Activated CD4-positive, alpha-beta T cell treated with anti-CD3 and anti-CD28 coated beads for 48 hours (primary cell): ENCODE results near the gene IL23R.

ENCODE experiments used
- DNase-seq: peaks from one replicate; pipeline ENCODE4 v3.0.0-alpha.2; 2020

The IL23R gene

DNA sequence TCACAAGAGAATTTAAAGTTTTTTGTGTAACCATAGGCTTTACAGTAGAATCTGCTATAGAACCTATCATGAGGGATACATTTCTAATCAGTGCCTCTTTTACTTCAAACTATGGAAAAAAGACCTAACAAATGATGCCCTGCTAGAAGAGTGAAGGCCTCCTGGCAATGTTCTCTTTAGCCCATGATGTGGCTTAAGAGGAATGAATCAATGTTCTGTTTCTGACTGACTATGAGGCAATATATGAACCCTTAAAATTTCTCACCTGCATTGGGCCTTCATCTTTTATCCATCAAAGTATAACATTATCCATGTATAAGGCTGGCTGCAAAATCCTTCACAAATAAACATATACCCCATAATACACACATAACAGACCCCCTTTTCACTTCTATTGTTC, 75.8 kb downstream of the IL23R start:
- no peak for DNase-seq

DNA sequence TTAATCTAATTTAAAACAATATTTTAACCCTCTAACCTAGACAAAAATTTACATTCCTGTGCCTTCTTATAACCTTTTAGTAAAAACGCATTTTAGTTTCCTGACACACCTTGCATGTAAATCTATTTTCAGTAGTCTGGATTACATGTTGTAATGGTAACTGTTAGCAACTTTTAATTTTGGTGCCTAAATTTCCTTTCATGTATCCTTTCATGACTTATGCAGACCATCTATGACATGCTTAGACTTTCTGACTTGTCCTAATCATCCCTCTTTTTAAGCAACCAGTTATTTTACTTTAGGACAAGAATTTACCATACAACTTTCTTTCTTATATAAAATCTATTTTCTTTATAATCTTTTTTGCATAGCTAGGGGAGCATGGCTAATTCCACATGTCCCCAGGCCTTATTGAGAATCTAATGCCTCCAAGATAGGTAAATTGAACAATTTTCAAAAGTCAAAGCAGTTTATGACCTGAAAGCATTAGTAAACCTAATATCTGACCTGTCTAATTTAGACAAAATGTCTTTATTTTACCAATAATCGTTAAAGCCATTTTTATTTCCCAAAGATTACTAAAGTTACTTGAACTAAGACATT, 83.9 kb downstream of the IL23R start:
- DNase-seq, result no peak

DNA sequence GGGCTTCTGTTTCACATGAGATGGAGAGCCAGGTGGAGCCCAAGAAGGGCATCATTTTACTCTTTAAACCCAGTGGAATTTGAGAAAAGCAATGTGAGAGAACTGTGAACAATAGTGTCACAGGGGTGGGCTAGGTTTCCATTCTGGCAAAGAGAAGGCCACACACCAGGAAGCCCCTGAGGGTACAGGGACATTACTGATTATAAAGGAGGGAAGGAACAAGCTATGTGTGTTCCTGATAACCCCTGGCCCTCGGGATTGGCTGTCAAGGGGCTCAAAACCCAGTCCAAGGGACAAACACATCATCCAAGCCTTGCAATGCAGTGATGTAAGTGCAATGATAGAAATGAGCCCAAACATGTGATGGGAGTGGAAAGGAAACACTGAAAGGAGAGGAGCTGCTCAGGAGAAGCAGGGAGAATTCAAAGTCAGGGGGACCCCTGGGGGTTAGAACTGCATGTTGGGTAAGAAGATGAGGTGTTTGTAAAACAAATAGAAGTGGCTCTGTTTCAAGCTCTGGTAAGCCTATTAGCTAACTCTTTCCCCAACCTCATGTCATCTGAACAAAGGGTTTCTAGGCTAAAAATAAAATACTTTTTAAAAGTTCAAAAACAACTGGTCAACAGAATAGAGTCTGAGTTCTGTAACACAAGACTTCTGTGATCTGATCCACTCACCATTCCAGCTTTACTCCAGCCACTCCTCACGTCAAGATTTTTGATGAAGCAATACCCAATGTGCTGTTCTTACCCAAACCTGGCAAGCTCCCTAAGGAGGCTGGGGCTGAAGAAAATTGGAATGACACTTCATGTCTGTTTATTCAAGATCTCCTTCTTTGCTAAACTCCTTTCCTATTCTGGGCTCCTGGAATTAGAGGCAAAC, 90.3 kb downstream of the IL23R start:
- DNase-seq, result no peak

DNA sequence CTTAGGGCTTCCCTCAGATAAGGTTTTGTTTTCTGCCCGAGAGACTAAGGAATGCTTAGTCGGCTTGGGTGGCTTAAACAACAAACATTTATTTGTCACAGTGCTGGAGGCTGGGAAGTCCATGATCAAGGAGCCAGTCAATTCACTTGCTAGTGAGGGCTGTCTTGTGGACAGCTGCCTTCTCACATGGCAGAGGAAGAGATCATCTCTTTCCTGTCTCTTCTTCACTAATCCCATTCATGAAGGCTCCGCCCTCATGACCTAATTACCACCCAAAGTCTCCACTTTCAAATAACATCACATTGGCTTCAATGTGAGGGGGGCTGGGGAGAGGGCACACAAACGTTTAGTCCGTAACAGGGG, 90.9 kb downstream of the IL23R start:
- DNase-seq, result no peak

DNA sequence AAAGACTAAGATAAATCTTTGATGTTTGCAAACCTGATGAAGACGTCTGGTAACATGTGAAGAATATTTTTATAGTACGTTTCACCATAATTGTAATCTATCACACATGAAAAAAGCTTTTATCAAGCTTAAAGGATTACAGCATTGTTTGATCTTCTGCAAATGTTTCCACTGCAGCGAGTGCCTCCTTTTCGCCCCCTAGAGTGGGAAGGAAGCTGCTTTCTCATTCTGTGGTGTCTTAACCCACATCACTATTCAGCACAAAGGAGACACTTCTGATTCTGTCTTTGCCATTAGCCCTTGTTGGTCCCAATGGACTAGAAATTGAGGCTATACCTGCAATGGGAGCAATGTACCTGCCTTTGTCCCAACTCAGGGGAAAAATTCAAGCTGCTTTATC, 95.4 kb downstream of the IL23R start:
- DNase-seq, result peak; percentile 49

DNA sequence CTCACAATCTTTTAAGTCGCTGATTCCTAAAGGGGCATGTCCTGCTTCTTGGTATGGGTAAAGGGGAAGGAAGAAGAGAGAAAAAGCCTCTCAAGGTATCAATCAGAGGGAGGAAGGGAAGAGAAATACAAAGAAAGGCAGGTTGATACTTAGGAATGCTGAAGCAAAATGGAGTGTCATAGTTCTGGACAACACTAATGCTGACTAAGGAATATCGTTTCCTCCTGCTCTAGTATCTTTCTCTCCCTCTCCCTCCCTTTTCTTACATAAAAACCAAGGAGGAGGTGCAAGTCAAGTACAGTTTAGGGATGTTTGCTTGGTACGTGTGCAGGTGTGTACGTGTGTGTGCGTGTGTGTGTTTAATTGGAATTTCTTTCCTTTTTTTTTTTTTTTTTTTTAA, 96.5 kb downstream of the IL23R start:
- no peak for DNase-seq

DNA sequence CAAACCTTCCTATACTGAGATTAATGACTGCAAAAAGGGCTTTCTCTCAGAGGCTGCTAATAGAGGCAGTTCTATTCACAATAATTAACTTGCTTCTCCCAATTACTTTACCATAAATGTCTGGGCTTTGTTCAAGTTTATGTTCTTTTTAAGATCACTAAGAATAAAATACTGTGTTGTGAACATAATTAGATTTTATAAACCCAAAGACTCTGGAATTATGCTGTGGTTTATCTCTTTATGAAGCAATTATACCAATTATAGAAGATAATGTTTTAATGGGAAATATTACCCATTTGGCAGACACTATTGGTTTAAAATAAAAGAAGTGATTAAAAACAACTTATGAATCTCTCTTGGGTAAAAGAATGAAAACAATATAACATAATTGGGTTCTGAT, 97.9 kb downstream of the IL23R start:
- DNase-seq, result no peak

DNA sequence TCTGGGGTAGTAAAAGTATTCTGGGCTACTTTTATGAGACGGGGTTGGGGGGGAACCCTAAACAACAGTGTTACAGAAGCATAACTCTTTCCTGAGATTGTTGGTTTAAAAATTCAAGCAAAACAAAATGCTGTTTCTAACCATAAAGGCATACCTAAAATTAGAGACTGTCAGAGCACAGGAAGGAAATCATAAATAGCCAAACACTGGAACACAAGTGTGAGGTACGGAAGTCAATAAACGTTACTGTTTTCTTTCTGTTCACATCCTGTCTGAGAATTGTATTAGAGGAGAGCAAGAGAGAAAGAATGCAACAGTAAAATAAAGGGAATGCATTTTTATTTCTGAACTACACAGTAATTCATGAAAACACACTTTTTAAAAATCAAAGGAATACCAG, 98.6 kb downstream of the IL23R start:
- no peak for DNase-seq

DNA sequence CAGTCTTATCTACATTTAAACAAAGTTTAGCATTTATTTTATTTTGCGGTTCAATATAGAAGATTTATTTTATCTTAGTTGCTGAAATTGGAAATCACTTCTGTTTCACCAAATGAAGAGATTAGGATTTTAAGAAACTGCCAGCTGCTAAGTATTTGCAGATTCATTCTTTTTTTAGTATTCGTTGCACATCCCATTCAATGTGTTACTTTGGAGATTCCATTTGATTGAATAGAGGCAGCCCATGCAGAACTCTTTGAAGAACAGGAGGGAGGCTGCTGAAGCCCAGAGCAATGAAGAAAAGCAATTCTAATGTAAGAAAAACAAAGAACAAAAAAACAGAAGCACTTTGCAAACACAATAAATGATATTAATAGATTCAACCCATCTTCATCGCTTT, 102.8 kb downstream of the IL23R start:
- no peak for DNase-seq

DNA sequence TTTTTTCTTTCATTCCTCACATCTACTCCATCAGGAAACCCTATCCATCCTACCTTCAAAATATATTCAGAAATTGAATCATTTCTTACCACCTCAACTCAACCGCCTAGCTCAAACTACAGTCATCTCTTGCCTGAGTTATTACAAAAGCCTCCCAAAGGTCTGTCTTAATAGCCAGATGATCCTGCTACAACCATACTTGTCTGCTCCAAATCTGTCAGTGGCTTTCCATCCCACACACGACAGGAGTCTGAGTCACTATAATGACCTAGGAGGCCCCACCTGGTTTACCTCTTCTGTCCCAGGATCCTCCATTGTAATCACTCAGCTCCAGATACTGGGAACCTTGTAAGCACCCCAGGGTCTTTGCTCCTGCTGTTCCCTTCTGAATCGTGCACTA, 104.3 kb downstream of the IL23R start:
- peak; percentile 39 for DNase-seq

DNA sequence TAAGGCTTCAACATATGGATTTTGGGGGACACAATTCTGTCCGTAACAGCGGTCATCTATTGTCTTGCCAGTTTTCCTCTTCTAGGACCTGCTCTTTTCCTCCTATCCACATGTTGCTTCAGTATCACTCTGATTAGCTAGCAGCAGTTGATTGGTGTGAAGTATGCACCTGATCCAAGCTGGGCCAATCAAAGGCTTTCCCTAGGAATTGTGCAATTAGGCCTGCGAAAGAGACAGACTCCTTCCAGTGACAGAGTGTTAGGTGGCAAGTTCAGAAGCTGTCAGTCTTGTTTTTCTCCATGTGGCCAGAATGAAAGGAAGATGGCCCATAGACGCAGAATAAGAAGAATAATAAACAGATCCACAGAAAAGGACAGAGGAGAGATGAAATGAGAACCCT, 107.3 kb downstream of the IL23R start:
- DNase-seq, result no peak

DNA sequence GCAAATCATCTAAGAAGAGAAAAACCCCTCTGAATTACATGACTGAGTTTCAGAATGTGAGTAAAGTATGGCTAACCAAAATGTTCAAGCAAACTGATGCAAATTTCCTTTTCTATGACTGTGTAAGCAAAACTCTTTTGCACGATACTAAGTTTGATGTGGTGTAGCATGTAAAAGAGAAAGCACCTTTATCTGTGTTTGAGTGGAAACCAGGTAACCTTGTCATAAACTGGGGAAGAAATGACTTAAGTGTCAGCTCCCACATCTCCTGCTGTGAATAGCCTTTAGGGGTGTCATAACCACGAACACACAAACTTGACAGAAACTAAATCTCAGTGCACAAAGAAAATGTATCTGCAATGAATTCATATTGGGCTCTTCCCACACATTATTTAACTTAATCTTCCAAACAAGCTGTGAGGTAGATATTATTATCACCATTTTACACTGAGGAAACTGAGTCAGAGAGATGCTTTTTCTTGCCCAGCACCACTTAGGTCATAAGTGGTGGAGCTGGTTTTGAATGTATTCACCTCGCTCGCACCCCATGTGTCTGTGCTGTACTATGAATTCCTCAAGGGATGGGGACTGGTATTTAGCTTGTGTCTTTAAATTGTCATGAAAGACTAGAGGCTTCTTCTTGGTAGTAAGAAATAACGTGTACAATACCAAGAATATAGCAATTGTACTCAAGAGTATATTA, 108.5 kb downstream of the IL23R start:
- peak; percentile 45 for DNase-seq

DNA sequence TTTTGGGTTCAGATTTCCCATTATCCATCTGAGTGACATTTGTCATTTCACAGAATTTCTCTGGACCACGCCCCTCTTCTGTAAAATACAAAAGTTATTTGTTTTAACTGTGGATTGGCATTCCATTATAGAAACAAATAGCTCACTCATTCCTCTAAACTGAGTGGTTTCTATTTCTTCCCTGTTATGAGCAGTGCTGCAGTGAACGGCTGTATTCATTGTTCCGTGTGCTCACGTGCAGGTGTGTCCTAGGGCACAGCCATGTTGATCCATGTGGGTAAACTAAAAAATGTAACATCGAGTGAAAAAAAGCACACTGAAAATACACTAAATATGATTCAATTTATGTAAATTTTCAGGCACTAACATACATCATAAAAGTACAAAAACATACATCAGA, 114.4 kb downstream of the IL23R start:
- no peak for DNase-seq

DNA sequence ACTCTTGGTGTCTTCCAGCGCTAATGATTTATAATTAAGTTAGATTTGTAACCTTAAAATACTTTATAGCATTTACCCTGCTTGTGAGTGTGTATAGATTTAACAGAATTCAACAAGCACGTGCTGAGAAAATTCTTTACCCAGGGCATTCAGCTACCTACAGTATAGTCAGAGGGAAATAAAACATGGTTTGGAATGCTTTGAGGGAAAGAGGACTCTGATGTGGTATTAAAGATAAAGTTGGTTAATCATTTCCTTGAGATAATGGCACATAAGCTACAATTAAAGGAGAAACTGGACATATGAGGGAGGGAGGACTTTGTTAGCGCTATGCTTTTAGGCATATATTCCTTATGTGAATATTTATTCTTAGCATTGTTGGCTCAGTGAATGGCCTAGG, 115.0 kb downstream of the IL23R start:
- no peak for DNase-seq

DNA sequence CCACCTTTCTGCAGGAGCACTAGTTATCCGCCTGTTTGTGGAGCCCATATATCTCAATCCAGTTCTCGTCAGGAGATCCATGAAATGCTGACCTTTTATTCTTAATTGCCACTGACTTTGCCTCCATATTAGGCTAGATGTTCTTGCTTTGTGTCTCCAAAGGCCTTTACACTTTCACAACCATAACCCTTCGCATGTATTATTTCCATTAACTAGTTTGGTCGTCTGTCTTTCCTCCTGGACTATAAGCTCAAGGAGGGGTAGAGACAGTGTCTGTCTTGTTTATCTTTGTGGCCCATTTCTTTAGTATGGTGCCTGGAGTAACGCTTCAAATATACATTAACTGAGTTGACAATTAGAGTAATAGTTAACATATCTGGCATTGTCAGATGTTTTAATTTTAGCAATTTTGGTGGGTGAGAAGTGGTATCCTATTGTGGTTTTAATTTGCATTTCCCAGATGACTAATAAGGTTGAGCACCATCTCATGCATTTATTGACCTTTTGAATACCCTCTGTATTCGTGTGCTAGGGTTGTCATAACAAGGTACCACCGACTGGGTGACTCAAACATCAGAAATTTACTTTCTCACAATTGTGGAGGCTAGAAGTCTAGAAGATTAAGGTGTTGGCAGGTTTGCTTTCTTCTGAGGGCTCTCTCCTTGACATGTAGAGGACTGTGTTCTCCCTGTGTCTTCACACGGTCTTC, 119.7 kb downstream of the IL23R start:
- no peak for DNase-seq

DNA sequence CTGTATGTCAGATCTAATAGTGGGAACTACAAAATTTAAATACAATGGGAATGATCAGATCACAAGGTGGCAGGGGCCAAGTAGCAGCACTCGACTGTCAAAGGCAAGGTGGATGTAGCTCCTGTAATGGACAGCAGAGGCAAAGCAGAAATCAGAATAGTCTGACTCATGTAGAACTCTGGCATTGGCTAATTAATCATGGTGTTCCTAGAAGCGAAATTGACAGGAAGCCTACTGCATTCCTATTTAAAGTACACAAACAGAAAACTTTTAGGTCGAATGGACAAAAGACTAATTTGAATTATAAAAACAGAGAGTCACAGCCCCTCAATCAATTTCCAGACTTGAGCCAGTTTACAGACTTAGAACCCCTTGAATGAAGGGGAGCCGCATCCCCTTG, 124.0 kb downstream of the IL23R start:
- DNase-seq, result no peak

DNA sequence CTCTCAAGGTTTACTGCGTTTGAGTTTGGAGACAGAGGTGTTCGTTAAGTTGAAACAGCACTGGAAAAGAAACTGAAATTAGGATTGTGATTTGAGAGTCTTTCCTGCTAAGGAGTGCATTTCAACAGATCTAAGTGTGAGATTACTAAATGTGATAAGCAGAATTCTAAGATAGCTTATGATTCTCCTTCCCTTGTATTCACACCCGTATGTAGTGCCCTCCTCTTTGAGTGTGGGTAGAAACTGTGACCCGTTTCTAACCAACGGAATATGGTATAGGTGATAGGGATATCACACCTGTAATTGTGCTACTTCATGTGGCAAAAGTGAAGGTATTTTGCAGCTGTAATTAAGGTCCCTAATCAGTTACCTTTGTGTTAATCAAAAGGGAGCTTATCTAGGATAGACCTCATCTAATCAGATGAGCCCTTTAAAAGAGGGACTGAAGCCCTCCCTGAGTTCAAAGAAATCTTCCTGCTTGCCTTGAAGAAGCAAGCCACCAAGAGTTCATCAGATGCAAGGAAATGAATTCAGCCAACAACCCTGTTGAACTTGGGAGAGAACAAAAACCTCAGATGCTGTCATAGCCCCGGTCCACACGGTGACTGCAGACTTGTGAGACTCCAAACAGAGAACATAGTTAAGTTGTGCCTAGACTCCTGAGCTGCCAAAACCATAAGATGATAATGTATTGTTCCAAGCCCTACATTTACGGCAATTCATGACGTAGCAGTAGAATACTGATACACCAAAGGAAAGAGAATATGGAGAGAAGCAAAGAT, 128.8 kb downstream of the IL23R start:
- DNase-seq, result peak; percentile 49

DNA sequence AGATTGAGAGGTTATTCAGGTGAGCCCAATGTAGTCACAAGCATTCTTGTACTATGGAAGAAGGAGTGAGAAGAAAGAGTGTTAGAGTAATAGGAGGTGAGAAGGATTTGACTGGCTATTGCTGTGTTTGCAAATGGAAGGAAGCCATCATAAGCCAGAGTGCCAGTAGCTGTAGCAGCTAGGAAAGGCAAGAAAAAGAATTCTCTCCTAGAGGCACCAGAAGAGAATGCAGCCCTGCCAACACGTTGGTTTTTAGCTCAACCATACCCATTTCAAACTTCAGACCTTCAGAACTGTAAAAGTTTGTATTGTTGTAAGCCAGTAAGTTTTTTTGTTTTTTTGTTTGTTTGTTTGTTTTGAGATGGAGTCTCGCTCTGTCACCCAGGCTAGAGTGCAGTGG, 132.5 kb downstream of the IL23R start:
- no peak for DNase-seq

DNA sequence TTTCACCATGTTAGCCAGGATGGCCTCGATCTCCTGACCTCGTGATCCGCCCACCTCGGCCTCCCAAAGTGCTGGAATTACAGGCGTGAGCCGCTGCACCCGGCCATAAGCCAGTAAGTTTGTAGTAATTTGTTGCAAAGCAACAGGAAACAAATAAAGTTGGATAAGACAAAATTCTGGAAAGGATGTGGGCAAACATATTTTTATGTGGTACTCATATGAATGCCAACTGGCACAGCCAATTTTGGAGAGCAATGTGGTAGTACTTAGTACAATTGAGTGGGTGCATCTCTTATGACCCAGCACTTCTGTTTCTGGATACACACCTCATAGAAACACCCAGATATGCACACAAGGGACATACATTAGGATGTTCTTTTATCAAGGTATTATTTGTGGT, 133.0 kb downstream of the IL23R start:
- DNase-seq, result no peak

DNA sequence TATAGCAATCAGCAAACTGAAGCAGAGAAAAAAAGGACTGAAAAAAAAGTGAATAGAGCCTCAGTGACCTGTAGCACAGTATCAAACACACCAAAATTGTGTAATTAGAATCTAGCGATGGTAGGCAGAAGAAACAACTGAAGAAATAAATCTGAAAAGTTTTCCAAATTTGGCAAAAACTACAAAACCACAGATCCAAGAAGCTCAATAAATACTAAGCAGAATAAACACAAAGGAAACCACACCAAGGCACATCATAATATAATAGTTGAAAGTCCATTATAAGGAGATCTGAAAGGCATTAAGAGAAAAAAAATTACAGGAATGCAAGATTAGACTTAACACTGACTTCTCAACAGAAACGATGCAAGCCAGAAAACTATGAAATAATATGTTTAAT, 134.3 kb downstream of the IL23R start:
- no peak for DNase-seq

DNA sequence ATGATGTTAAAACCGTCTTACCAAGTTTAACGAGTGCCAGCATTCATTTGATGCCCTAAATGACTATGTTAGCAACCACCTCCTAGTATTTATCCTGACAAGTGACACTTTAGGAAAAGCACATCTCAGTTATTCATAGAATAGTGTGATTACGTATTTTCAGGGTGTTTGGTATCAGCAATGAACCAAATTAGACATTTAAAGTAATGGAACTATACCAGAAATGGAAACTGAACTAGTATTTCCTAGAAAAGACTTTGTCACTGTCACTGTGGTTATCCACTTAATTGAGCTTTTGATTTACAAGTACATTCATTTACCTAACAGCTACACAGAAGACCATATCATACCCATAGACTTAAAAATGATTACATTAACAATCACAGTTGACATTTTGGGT, 137.8 kb downstream of the IL23R start:
- DNase-seq, result no peak

DNA sequence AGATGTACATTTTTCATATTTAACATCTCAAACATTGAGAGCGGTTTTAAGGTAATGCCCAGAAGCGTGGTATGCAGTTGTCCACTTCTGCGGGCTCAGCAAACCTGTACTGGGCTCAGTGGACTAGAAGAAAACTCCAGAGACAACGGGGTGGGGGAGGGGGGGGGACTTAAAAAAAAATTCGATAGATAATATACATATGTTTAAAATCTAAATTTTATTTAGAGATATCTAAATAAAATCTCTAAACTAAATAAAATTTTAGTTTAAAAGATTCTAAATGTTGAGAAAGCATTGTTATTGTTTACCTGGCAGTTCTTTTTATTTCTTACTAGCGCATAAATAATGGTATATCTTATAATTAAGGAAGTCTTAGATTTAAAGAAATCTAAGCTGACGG, 140.3 kb downstream of the IL23R start:
- no peak for DNase-seq
